SU-DHL-6 (cell line): Measurements from ENCODE around the gene PGRMC2.

Source experiments
- EZH2phosphoT487 ChIP-seq: fragments of 200-600 bp; sonication (generic), shearing (Covaris generic); conservative IDR thresholded peaks from 2 replicates; pipeline ENCODE4 v1.6.1; 2018; ENCODE audit warnings: mild to moderate bottlenecking, antibody characterized with exemption, low read length, moderate library complexity, mixed read lengths
- TF ChIP-seq, protein P1 (sequence below): fragments of 200-600 bp; sonication (generic); IDR thresholded peaks from one replicate; pipeline ENCODE4 v1.5.1; 2017; ENCODE audit warnings: antibody characterized with exemption, mild to moderate bottlenecking, low read length, moderate library complexity; ENCODE audit not compliant: insufficient read depth, poor library complexity, severe bottlenecking

DNA sequence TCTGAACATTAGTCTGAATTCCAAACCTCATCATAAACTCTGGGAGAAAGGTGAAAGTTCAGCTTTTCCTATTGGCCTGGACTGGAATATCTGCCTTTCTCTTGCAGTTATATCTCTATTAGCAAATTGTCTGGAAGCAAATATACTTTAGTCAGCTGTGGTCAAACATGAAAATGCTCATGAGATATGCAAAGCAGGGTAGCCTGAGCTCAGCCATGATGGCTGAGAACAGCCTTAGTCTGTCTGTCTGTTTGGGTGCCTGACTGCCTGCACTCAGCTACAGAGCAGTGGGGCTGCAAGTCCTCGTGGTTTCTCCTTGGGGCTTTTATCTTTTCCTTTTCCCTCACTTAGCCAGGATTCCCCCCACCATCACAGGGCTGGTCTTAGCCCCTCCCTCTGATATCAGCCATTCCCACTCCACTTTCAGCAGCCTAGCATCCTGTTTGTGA, 19.5 kb upstream of the PGRMC2 start:
- TF ChIP-seq, protein P1, sequence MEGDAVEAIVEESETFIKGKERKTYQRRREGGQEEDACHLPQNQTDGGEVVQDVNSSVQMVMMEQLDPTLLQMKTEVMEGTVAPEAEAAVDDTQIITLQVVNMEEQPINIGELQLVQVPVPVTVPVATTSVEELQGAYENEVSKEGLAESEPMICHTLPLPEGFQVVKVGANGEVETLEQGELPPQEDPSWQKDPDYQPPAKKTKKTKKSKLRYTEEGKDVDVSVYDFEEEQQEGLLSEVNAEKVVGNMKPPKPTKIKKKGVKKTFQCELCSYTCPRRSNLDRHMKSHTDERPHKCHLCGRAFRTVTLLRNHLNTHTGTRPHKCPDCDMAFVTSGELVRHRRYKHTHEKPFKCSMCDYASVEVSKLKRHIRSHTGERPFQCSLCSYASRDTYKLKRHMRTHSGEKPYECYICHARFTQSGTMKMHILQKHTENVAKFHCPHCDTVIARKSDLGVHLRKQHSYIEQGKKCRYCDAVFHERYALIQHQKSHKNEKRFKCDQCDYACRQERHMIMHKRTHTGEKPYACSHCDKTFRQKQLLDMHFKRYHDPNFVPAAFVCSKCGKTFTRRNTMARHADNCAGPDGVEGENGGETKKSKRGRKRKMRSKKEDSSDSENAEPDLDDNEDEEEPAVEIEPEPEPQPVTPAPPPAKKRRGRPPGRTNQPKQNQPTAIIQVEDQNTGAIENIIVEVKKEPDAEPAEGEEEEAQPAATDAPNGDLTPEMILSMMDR, result no peak
- TF ChIP-seq EZH2phosphoT487, result no peak
